Esophagus squamous epithelium (tissue), 5 donors: Measurements from ENCODE around the gene PTPRN2. TPM values are rescaled to one million over a fixed set of nuclear protein-coding genes. Genes with fewer than 3 reads are reported as not detected.
"Not testable (repeated sequence)": the region's sequence is repeated elsewhere in the genome, so short reads cannot be mapped to it uniquely, and the experiment has no call there.

ENCODE experiments used
- DNase-seq: peaks from one replicate; lab custom pipeline; 2025; lab: John Stamatoyannopoulos, UW
- H3K27ac ChIP-seq, 4 donors: fragments of 200-600 bp; sonication (generic); one replicate each; pipeline ENCODE4 v1.5.1; 2016 to 2019; ENCODE audit warnings: mild to moderate bottlenecking in 1 of 4
- H3K27me3 ChIP-seq, 4 donors: fragments of 200-600 bp; sonication (generic); 1 replicate in 3 of 4; 2 replicates in 1 of 4; pipeline versions ENCODE4 v1.5.1 to v1.6.0; 2017 to 2021; ENCODE audit warnings: antibody characterized with exemption in 1 of 4
- H3K36me3 ChIP-seq, 3 donors: fragments of 200-600 bp; sonication (generic); one replicate each; pipeline ENCODE4 v1.5.1; 2016 to 2019
- H3K4me1 ChIP-seq, 3 donors: fragments of 200-600 bp; sonication (generic); one replicate each; pipeline ENCODE4 v1.5.1; 2017 to 2019
- H3K4me3 ChIP-seq, 4 donors: fragments of 200-600 bp; sonication (generic); 1 replicate in 3 of 4; 2 replicates in 1 of 4; pipeline ENCODE4 v1.5.1; 2016 to 2019; ENCODE audit warnings: mild to moderate bottlenecking in 2 of 4, moderate library complexity in 1 of 4
- H3K9me3 ChIP-seq, 3 donors: fragments of 200-600 bp; sonication (generic); one replicate each; pipeline ENCODE4 v1.5.1; 2016 to 2019
- POLR2A ChIP-seq, 4 donors: fragments of 450-650 bp; IDR thresholded peaks; one replicate each; pipeline ENCODE4 v1.6.1; 2017; ENCODE audit warnings: antibody characterized with exemption in 4 of 4, mild to moderate bottlenecking in 4 of 4, moderate library complexity in 3 of 4
- WGBS, 2 donors: methylation state at CpG; one replicate each; pipeline ENCODE4 v1.1.5; 2018; 5-methylcytosine and 5-hydroxymethylcytosine counted together
- intact Hi-C: fragments of 100-400 bp; cut with DNase I; formaldehyde crosslinking; loops from one replicate; pipeline ENCODE4 v1.15.0; 2022
- total RNA-seq, 4 donors: library from RNA; depleted of rRNA; stranded (reverse); fragments of >200 nt; gene quantifications; one replicate each; pipeline ENCODE4 v1.1.0, GENCODE V29; 2016
- TF ChIP-seq, protein P1 (sequence below), 6 experiments: fragments of 450-650 bp in 4 of 6; fragments of 200-600 bp in 2 of 6; sonication (generic) in 2 of 6; IDR thresholded peaks; one replicate each; pipeline ENCODE4 v1.5.1; 2016 to 2019; ENCODE audit warnings: antibody characterized with exemption in 6 of 6, mild to moderate bottlenecking in 4 of 6, moderate library complexity in 4 of 6
- donor health status: DM: yes; HTN: yes; CAD: no.

The PTPRN2 gene
- total RNA-seq, 4 donors from 2014 or later = 0.38 to 2.7 (median 1.0) TPM

DNA sequence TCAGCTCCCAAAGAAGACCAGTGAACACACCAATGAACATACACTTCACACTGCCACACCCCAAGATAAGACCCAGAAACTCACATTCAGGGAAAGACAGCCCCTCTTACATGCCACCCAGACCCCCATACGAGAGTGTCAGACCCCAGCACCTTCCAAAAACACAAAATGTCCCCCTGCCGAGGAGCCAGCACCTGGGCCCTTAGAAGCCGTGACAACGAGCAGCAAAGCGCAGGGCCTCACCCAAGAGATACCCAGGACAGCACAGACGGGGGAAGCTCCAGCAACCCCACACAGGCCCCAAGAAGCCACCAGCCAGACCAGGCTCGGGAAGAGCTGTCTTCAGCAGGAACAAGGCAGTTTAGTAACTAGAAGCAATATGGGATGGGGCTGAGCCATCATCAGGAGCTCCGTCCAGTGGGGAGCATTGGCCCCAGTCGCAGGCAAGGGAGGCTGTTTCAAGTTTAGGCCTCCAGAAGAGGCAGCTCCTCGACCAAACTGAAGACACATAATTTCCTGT lies 243.6 kb downstream of the PTPRN2 start:
- DNase-seq = no peak
- H3K27me3 ChIP-seq = no peaks in the 10 kb centered on the region
- 43 to 100% methylated on average over 1 to 4 of the region's 10 CpGs for WGBS, 2 donors
- no peak overlapping the region for H3K27ac ChIP-seq
- no peaks in the 10 kb centered on the region for H3K4me1 ChIP-seq
- H3K36me3 ChIP-seq = no peaks in the 10 kb centered on the region
- intact Hi-C loops = no loop called here
- H3K9me3 ChIP-seq = no peaks in the 10 kb centered on the region
- no peak overlapping the region for H3K4me3 ChIP-seq
- TF ChIP-seq, protein P1, sequence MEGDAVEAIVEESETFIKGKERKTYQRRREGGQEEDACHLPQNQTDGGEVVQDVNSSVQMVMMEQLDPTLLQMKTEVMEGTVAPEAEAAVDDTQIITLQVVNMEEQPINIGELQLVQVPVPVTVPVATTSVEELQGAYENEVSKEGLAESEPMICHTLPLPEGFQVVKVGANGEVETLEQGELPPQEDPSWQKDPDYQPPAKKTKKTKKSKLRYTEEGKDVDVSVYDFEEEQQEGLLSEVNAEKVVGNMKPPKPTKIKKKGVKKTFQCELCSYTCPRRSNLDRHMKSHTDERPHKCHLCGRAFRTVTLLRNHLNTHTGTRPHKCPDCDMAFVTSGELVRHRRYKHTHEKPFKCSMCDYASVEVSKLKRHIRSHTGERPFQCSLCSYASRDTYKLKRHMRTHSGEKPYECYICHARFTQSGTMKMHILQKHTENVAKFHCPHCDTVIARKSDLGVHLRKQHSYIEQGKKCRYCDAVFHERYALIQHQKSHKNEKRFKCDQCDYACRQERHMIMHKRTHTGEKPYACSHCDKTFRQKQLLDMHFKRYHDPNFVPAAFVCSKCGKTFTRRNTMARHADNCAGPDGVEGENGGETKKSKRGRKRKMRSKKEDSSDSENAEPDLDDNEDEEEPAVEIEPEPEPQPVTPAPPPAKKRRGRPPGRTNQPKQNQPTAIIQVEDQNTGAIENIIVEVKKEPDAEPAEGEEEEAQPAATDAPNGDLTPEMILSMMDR (IDR thresholded peaks at IDR 0.05) = no peak
- no peak for TF ChIP-seq POLR2A (IDR thresholded peaks at IDR 0.05)

DNA sequence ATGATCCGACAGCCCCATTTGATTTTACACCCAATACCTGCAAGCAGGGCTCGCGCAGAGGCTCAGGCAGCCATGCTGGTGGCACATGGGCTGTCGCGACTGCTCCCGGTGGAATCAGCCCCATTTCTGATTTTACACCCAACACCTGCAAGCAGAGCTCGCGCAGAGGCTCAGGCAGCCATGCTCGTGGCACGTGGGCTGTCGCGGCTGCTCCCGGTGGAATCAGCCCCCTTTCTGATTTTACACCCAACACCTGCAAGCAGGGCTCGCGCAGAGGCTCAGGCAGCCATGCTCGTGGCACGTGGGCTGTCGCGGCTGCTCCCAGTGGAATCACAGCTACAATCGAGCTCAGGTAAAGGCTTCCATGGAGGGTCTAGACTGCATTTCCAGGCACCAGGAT lies 244.1 kb downstream of the PTPRN2 start:
- no peak overlapping the region for H3K4me3 ChIP-seq
- no peak for DNase-seq
- WGBS, 2 donors = 84 to 90% methylated on average over 7 to 11 of the region's 20 CpGs
- no peaks in the 10 kb centered on the region for H3K4me1 ChIP-seq
- no peaks in the 10 kb centered on the region for H3K36me3 ChIP-seq
- no peaks in the 10 kb centered on the region for H3K9me3 ChIP-seq
- intact Hi-C loops = no loop called here
- H3K27me3 ChIP-seq = no peaks in the 10 kb centered on the region
- TF ChIP-seq, protein P1 (IDR thresholded peaks at IDR 0.05) = no peak
- TF ChIP-seq POLR2A (IDR thresholded peaks at IDR 0.05) = no peak
- H3K27ac ChIP-seq = no peak overlapping the region

DNA sequence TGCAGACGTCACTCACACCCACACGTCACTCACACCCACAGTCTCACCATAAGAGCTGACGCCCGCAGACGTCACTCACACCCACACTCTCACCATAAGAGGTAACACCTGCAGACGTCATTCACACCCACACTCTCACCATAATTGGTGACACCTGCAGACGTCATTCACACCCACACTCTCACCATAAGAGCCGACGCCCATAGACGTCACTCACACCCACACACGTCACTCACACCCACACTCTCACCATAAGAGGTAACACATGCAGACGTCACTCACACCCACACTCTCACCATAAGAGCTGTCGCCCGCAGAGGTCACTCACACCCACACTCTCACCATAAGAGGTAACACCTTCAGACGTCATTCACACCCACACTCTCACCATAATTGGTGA lies 246.5 kb downstream of the PTPRN2 start:
- H3K9me3 ChIP-seq, H3K27ac ChIP-seq, H3K27me3 ChIP-seq, H3K4me3 ChIP-seq, H3K36me3 ChIP-seq, intact Hi-C loops, H3K4me1 ChIP-seq, DNase-seq: not testable (repeated sequence)
- 76 to 83% methylated on average over 12 to 13 of the region's 15 CpGs for WGBS, 2 donors

DNA sequence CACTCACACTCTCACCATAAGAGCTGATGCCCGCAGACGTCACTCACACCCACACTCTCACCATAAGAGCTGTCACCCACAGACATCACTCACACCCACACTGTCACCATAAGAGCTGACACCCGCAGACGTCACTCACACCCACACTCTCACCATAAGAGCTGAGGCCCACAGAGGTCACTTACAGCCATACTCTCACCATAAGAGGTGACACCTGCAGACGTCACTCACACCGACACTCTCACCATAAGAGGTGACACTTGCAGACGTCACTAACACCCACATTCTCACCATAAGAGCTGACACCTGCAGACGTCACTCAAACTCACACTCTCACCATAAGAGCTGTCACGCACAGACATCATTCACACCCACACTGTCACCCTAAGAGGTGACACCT lies 250.7 kb downstream of the PTPRN2 start:
- H3K27ac ChIP-seq, DNase-seq, H3K27me3 ChIP-seq, H3K4me1 ChIP-seq, H3K36me3 ChIP-seq, H3K9me3 ChIP-seq, intact Hi-C loops, H3K4me3 ChIP-seq: not testable (repeated sequence)
- WGBS, 2 donors = 71 to 73% methylated on average over 9 of the region's 9 CpGs

DNA sequence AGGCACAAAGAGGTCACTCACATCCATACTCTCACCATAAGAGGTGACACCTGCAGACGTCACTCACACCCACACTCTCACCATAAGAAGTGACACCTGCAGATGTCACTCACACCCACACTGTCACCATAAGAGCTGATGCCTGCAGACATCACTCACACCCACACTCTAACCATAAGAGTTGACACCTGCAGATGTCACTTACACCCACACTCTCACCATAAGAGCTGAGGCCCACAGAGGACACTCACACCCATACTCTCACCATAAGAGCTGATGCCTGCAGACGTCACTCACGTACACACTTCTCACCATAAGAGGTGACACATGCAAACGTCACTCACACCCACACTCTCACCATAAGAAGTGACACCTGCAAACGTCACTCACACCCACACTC lies 255.1 kb downstream of the PTPRN2 start:
- DNase-seq, H3K4me3 ChIP-seq, intact Hi-C loops, H3K4me1 ChIP-seq, H3K36me3 ChIP-seq, H3K27ac ChIP-seq, H3K9me3 ChIP-seq, H3K27me3 ChIP-seq: not testable (repeated sequence)
- 49 to 77% methylated on average over 3 to 5 of the region's 5 CpGs for WGBS, 2 donors

DNA sequence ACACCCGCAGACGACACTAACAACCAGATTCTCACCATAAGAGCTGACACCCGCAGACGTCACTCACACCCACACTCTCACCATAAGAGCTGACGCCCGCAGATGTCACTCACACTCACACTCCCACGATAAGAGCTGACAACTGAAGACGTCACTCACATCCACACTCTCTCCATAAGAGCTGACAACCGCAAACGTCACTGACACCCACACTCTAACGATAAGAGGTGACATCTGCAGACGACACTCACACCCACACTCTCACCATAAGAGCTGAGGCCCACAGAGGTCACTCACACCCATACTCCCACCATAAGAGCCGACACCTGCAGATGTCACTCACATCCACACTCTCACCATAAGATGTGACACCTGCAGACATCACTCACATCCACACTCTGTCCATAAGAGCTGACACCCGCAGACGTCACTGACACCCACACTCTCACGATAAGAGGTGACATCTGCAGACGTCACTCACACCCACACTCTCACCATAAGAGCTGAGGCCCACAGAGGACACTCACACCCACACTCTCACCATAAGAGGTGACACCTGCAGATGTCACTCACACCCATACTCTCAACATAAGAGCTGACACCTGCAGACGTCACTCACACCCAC lies 255.7 kb downstream of the PTPRN2 start:
- WGBS, 2 donors = 86 to 90% methylated on average over 18 of the region's 18 CpGs
- DNase-seq, H3K27ac ChIP-seq, H3K36me3 ChIP-seq, H3K4me1 ChIP-seq, intact Hi-C loops, H3K9me3 ChIP-seq, H3K27me3 ChIP-seq, H3K4me3 ChIP-seq: not testable (repeated sequence)

DNA sequence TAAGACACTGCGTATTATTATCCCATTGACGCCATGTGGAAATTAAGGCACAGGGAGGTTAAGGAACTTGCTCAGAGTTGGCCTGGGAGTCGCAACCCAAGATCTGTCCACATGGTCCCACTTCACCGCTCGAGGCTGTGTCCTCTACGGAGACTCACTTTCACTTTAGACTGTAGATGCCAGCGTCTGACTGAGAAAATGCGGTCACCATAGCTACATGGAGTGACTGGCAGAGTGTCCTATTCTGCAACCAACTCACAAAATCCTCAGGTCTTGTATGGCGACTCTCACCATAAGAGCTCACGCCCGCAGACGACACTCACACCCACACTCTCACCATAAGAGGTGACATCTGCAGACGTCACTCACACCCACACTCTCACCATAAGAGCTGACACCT lies 257.9 kb downstream of the PTPRN2 start:
- Histone ChIP-seq H3K4me1 (peaks cover 4 to 15% (median 5%) of the 10 kb centered on the region in 3 donors), H3K27me3 (no peaks in the 10 kb centered on the region), H3K4me3 (no peak overlapping the region), H3K9me3 (no peaks in the 10 kb centered on the region), H3K27ac (no peak overlapping the region), H3K36me3 (no peaks in the 10 kb centered on the region)
- DNase-seq = no peak
- no peak for TF ChIP-seq POLR2A (IDR thresholded peaks at IDR 0.05)
- TF ChIP-seq, protein P1 (IDR thresholded peaks at IDR 0.05) = no peak
- 93 to 97% methylated on average over 9 to 12 of the region's 13 CpGs for WGBS, 2 donors
- intact Hi-C loops = no loop called here
